Measurements from ENCODE around the gene GLO1. TPM values are rescaled to one million over a fixed set of nuclear protein-coding genes. Genes with fewer than 3 reads are reported as not detected.

Gene GLO1
- total and polyA plus RNA-seq, 2 experiments from 2014 or later = 139 to 150 TPM

DNA sequence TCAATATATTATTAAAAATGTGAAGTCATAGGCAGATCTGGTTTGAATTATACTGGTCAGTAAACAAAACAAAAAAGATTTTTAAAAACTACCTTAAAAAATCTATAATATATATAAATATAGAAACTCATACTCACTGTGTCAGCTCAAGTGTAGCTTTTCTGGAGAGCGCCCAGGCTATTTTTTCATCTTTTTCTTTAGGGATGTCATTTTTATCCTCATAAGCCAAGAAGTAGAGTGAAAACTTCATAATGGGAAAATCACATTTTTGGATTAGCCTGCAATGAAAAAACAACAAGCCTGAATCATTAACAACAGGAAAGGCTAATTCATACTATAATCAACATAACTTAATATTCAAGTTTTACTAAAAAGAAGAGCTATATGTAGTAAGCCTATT, 18.7 kb downstream of the GLO1 start:
- Histone ChIP-seq H3K27me3 (replicated peaks; ENCODE audit: insufficient read depth) (no peaks in the 10 kb centered on the region), H3K9me2 (ENCODE audit: insufficient read depth) (no peaks in the 10 kb centered on the region), H3K4me2 (ENCODE audit: unreplicated experiment) (no peak overlapping the region), H3K9ac (no peak overlapping the region), H3K4me1 (ENCODE audit: insufficient read depth) (no peaks in the 10 kb centered on the region), H3K4me3 (no peak overlapping the region), H2AFZ (no peak overlapping the region), H3K9me3 (ENCODE audit: low read depth) (no peaks in the 10 kb centered on the region), H3F3A (ENCODE audit: insufficient read depth) (no peaks in the 10 kb centered on the region), H3K36me3 (ENCODE audit: low read depth) (peaks cover 23% of the 10 kb centered on the region; the same call in 1 of the 2 replicates), H4K20me1 (ENCODE audit: insufficient read depth) (no peaks in the 10 kb centered on the region), H3K79me2 (ENCODE audit: insufficient read depth) (peaks cover 34% of the 10 kb centered on the region), H3K27ac (no peak overlapping the region)
- 100% methylated on average over 1 of the region's 1 CpG for WGBS, 2 experiments (ENCODE audit: low coverage in 1 of 2, low lambda C conversion rate in 2 of 2, missing lambda C conversion rate in 2 of 2)
- no peak for DNase-seq
- in situ Hi-C loops (cut with MboI) = no loop called here
- no peak for TF ChIP-seq EZH2phosphoT487 (IDR thresholded peaks at IDR 0.05; ENCODE audit: insufficient read depth, low read depth)
- no peak for TF ChIP-seq EZH2 (IDR thresholded peaks at IDR 0.05; ENCODE audit: insufficient read depth, poor library complexity, severe bottlenecking)

GRCh38 chr6:38681850-38682249, 21.1 kb downstream of the GLO1 start:
- no peaks in the 10 kb centered on the region for H3K27me3 ChIP-seq (replicated peaks; ENCODE audit: insufficient read depth)
- WGBS, 2 experiments (ENCODE audit: low coverage in 1 of 2, low lambda C conversion rate in 2 of 2, missing lambda C conversion rate in 2 of 2) = 92 to 94% methylated on average over 2 of the region's 2 CpGs
- DNase-seq = no peak
- in situ Hi-C loops (cut with MboI) = no loop called here
- H3K9me2 ChIP-seq (ENCODE audit: insufficient read depth) = no peaks in the 10 kb centered on the region
- H3K79me2 ChIP-seq (ENCODE audit: insufficient read depth) = peaks cover 14% of the 10 kb centered on the region; the same call in 1 of the 2 replicates
- no peaks in the 10 kb centered on the region for H3F3A ChIP-seq (ENCODE audit: insufficient read depth)
- no peaks in the 10 kb centered on the region for H4K20me1 ChIP-seq (ENCODE audit: insufficient read depth)
- H3K9ac ChIP-seq = no peak overlapping the region
- H3K36me3 ChIP-seq (ENCODE audit: low read depth) = peaks cover 27% of the 10 kb centered on the region; the same call in 1 of the 2 replicates
- H3K4me1 ChIP-seq (ENCODE audit: insufficient read depth) = no peaks in the 10 kb centered on the region
- TF ChIP-seq EZH2phosphoT487 (IDR thresholded peaks at IDR 0.05; ENCODE audit: insufficient read depth, low read depth) = no peak
- no peak for TF ChIP-seq EZH2 (IDR thresholded peaks at IDR 0.05; ENCODE audit: insufficient read depth, poor library complexity, severe bottlenecking)
- no peaks in the 10 kb centered on the region for H3K9me3 ChIP-seq (ENCODE audit: low read depth)
- no peak overlapping the region for H2AFZ ChIP-seq
- no peak overlapping the region for H3K27ac ChIP-seq
- no peak overlapping the region for H3K4me2 ChIP-seq (ENCODE audit: unreplicated experiment)
- H3K4me3 ChIP-seq = no peak overlapping the region

GRCh38 chr6:38679668-38680067, 23.3 kb downstream of the GLO1 start:
- Histone ChIP-seq H3K4me2 (ENCODE audit: unreplicated experiment) (no peak overlapping the region), H3K9me2 (ENCODE audit: insufficient read depth) (no peaks in the 10 kb centered on the region), H3K27me3 (replicated peaks; ENCODE audit: insufficient read depth) (no peaks in the 10 kb centered on the region), H3K36me3 (ENCODE audit: low read depth) (peaks cover 34% of the 10 kb centered on the region; the same call in 1 of the 2 replicates), H3K9ac (no peak overlapping the region), H4K20me1 (ENCODE audit: insufficient read depth) (no peaks in the 10 kb centered on the region), H3K4me3 (no peak overlapping the region), H3K79me2 (ENCODE audit: insufficient read depth) (no peaks in the 10 kb centered on the region), H3K27ac (no peak overlapping the region), H3K4me1 (ENCODE audit: insufficient read depth) (no peaks in the 10 kb centered on the region), H3F3A (ENCODE audit: insufficient read depth) (no peaks in the 10 kb centered on the region), H3K9me3 (ENCODE audit: low read depth) (no peaks in the 10 kb centered on the region), H2AFZ (no peak overlapping the region)
- no peak for TF ChIP-seq EZH2phosphoT487 (IDR thresholded peaks at IDR 0.05; ENCODE audit: insufficient read depth, low read depth)
- no peak for TF ChIP-seq EZH2 (IDR thresholded peaks at IDR 0.05; ENCODE audit: insufficient read depth, poor library complexity, severe bottlenecking)
- WGBS, 2 experiments (ENCODE audit: low coverage in 1 of 2, low lambda C conversion rate in 2 of 2, missing lambda C conversion rate in 2 of 2) = 93 to 100% methylated on average over 1 of the region's 1 CpG
- in situ Hi-C loops (cut with MboI) = no loop called here
- DNase-seq = no peak

- no peak overlapping the region for H3K9ac ChIP-seq
- WGBS, 2 experiments (ENCODE audit: low coverage in 1 of 2, low lambda C conversion rate in 2 of 2, missing lambda C conversion rate in 2 of 2) = 78 to 79% methylated on average over 7 of the region's 7 CpGs
- no peaks in the 10 kb centered on the region for H3K9me2 ChIP-seq (ENCODE audit: insufficient read depth)
Observed at GRCh38 chr6:38678178-38678760, 24.7 kb downstream of the GLO1 start.

More at GRCh38 chr6:38678178-38678760, 24.7 kb downstream of the GLO1 start:
- H4K20me1 ChIP-seq (ENCODE audit: insufficient read depth) = no peaks in the 10 kb centered on the region
- no peak overlapping the region for H2AFZ ChIP-seq
- H3K4me3 ChIP-seq = no peak overlapping the region
- in situ Hi-C loops (cut with MboI) = no loop called here
- H3K27me3 ChIP-seq (replicated peaks; ENCODE audit: insufficient read depth) = no peaks in the 10 kb centered on the region
- no peaks in the 10 kb centered on the region for H3K9me3 ChIP-seq (ENCODE audit: low read depth)
- no peaks in the 10 kb centered on the region for H3K4me1 ChIP-seq (ENCODE audit: insufficient read depth)
- H3K4me2 ChIP-seq (ENCODE audit: unreplicated experiment) = no peak overlapping the region
- DNase-seq = no peak
- no peak overlapping the region for H3K27ac ChIP-seq
- peaks cover 27% of the 10 kb centered on the region; the same call in 1 of the 2 replicates for H3K36me3 ChIP-seq (ENCODE audit: low read depth)
- H3F3A ChIP-seq (ENCODE audit: insufficient read depth) = no peaks in the 10 kb centered on the region
- no peaks in the 10 kb centered on the region for H3K79me2 ChIP-seq (ENCODE audit: insufficient read depth)
- no peak for TF ChIP-seq EZH2phosphoT487 (IDR thresholded peaks at IDR 0.05; ENCODE audit: insufficient read depth, low read depth)
- no peak for TF ChIP-seq EZH2 (IDR thresholded peaks at IDR 0.05; ENCODE audit: insufficient read depth, poor library complexity, severe bottlenecking)
